HFFc6 (cell line): Measurements from ENCODE around the gene ZNF397. TPM values are rescaled to one million over a fixed set of nuclear protein-coding genes. Genes with fewer than 3 reads are reported as not detected.

Experiments used
- DNase-seq: peaks from one replicate; pipeline ENCODE4 v3.0.0-alpha.2; 2018
- H3K27ac Mint-ChIP-seq: 2 replicates; pipeline ENCODE4 v1.8.0; 2020; ENCODE audit warnings: mild to moderate bottlenecking, mixed read lengths
- H3K27me3 Mint-ChIP-seq: 2 replicates; pipeline ENCODE4 v1.8.0; 2021; ENCODE audit warnings: mild to moderate bottlenecking, moderate library complexity, mixed read lengths; ENCODE audit not compliant: insufficient read depth
- H3K36me3 Mint-ChIP-seq: 2 replicates; pipeline ENCODE4 v1.8.0; 2021; ENCODE audit warnings: low read depth, mixed read lengths
- H3K4me1 Mint-ChIP-seq: 2 replicates; pipeline ENCODE4 v1.8.0; 2020; ENCODE audit warnings: low read depth, mixed read lengths
- H3K4me3 Mint-ChIP-seq: 2 replicates; pipeline ENCODE4 v1.8.0; 2020; ENCODE audit warnings: mild to moderate bottlenecking, moderate library complexity, mixed read lengths
- H3K9me3 Mint-ChIP-seq: 2 replicates; pipeline ENCODE4 v1.8.0; 2020; ENCODE audit warnings: mild to moderate bottlenecking, mixed read lengths
- total RNA-seq, 6 experiments: library from RNA; stranded (reverse); fragmentation: NEBNext Ultra II Directional; extraction: Animal tissue kit (Norgen Biotek cat#: 25700); gene quantifications; 2 replicates in 1 of 6; 3 replicates in 5 of 6; pipeline ENCODE4 v1.2.3, GENCODE V29; 2021
- TF ChIP-seq, protein P1 (sequence below): fragments of 200-600 bp; sonication (generic); IDR thresholded peaks from 2 replicates; pipeline ENCODE4 v1.5.0; 2021; ENCODE audit warnings: antibody characterized with exemption, mild to moderate bottlenecking

The ZNF397 gene
- total RNA-seq, 6 experiments from 2014 or later, result 8.7 to 10.2 (median 9.3) TPM

DNA sequence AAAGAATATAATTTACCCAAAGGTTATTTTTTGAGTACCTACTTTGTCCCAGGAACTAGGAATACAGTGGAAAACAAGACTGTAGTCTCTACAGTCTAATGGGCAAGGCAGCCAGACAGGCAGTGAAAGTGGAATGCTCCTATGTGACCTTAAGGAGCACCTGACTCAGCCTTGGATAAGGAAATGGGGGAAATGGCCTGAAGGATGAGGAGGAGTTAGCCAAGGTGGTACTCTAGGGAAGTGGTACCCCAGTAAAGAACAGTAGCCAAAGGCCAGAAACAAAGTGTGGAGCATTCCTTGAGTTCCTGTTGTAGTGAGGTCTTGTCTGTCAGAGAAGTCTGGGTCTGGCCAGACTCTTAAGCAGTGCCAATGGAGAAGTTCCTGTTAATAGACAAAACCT lies 6.0 kb downstream of the ZNF397 start:
- no peak overlapping the region for H3K27ac Mint-ChIP-seq
- H3K36me3 Mint-ChIP-seq, result peaks cover 94% of the 10 kb centered on the region
- H3K9me3 Mint-ChIP-seq, result peaks cover 96% of the 10 kb centered on the region
- no peaks in the 10 kb centered on the region; the same call in 1 of the 2 replicates for H3K27me3 Mint-ChIP-seq
- TF ChIP-seq, protein P1, sequence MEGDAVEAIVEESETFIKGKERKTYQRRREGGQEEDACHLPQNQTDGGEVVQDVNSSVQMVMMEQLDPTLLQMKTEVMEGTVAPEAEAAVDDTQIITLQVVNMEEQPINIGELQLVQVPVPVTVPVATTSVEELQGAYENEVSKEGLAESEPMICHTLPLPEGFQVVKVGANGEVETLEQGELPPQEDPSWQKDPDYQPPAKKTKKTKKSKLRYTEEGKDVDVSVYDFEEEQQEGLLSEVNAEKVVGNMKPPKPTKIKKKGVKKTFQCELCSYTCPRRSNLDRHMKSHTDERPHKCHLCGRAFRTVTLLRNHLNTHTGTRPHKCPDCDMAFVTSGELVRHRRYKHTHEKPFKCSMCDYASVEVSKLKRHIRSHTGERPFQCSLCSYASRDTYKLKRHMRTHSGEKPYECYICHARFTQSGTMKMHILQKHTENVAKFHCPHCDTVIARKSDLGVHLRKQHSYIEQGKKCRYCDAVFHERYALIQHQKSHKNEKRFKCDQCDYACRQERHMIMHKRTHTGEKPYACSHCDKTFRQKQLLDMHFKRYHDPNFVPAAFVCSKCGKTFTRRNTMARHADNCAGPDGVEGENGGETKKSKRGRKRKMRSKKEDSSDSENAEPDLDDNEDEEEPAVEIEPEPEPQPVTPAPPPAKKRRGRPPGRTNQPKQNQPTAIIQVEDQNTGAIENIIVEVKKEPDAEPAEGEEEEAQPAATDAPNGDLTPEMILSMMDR, result no peak
- DNase-seq, result no peak
- H3K4me1 Mint-ChIP-seq, result no peaks in the 10 kb centered on the region
- no peak overlapping the region for H3K4me3 Mint-ChIP-seq

DNA sequence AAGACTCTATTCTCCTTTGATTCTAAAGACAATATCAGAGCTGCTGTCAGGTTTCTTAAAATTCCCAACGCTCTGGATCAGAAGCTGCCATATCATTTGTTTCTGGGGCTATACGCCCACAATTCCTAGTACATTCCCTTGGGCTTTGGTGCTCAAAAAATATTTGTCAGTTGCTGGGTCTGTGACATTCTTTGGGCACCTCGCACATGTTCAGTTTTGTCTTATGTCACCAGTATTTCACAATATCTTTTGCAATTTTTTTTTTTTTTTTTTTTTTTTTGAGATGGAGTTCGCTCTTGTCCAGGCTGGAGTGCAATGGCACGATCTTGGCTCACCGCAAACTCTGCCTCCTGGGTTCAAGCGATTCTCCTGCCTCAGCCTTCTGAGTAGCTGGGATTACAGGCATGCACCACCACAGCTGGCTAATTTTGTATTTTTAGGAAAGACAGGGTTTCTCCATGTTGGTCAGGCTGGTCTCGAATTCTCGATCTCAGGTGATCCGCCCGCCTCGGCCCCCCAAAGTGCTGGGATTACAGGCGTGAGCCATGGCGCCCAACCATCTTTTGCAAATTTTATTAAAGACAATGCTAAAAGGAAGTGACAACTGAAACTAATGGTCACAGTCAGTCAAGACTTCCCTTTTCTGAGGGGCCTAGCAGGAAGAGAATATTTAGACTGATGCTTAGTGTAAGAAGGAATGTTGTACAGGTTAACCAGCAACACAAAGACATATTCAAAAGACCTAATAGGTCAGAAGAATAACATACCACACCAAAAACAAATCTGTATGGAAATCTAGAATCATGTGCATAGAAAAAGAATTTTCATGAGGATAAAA lies 6.8 kb downstream of the ZNF397 start:
- H3K4me3 Mint-ChIP-seq, result no peak overlapping the region
- no peak overlapping the region; the same call in 1 of the 2 replicates for H3K27ac Mint-ChIP-seq
- TF ChIP-seq, protein P1, result no peak
- peaks cover 96% of the 10 kb centered on the region for H3K36me3 Mint-ChIP-seq
- no peaks in the 10 kb centered on the region; the same call in 1 of the 2 replicates for H3K27me3 Mint-ChIP-seq
- DNase-seq, result no peak
- H3K4me1 Mint-ChIP-seq, result no peaks in the 10 kb centered on the region
- H3K9me3 Mint-ChIP-seq, result peaks cover 97% of the 10 kb centered on the region

DNA sequence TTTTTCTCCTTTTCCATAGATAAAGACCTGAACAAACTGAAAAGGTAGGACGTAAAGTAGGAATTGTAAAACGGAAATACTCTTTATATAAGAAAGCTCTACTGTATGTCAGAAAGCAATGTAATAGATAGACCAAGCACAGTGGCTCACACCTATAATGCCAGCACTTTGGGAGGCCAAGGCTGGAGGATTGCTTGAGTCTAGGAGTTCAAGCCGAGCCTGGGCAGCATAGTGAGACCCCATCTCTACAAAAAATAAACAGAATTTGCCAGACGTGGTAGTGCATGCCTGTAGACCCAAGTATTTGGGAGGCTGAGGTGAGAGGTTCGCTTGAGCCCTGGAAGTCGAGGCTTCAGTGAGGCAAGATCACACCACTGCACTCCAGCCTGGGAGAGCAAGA lies 7.6 kb downstream of the ZNF397 start:
- TF ChIP-seq, protein P1, result no peak
- DNase-seq, result no peak

DNA sequence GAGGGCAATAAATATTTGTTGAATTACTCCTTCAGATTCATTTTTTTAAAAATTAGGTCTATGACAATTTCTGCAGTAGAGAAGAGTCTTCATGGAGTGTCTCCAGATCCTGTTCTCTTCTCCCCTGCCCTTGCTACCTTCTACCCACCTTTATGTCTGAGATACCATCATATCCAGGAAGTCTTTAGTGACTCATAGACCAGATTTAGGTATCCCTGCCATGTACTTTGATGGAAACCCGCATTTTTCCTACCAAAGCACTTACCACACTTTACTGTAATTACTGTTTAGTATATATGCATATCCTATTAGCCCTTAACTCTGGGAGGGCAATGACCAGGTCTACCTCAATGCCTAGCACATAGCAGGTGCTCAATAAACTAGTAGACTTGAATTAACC lies 11.6 kb downstream of the ZNF397 start:
- H3K27me3 Mint-ChIP-seq, result no peaks in the 10 kb centered on the region
- TF ChIP-seq, protein P1, result no peak
- H3K9me3 Mint-ChIP-seq, result peaks cover 90% of the 10 kb centered on the region
- H3K4me3 Mint-ChIP-seq, result no peak overlapping the region
- H3K36me3 Mint-ChIP-seq, result peaks cover 93% of the 10 kb centered on the region
- no peak overlapping the region for H3K27ac Mint-ChIP-seq
- no peak for DNase-seq
- no peaks in the 10 kb centered on the region for H3K4me1 Mint-ChIP-seq

More for the DNA sequence above, 7.6 kb downstream of the ZNF397 start:
- H3K4me1 Mint-ChIP-seq, result no peaks in the 10 kb centered on the region
- no peak overlapping the region for H3K4me3 Mint-ChIP-seq
- peaks cover 96% of the 10 kb centered on the region for H3K36me3 Mint-ChIP-seq
- no peak overlapping the region for H3K27ac Mint-ChIP-seq
- H3K27me3 Mint-ChIP-seq, result no peaks in the 10 kb centered on the region; the same call in 1 of the 2 replicates
- H3K9me3 Mint-ChIP-seq, result peaks cover 97% of the 10 kb centered on the region

DNA sequence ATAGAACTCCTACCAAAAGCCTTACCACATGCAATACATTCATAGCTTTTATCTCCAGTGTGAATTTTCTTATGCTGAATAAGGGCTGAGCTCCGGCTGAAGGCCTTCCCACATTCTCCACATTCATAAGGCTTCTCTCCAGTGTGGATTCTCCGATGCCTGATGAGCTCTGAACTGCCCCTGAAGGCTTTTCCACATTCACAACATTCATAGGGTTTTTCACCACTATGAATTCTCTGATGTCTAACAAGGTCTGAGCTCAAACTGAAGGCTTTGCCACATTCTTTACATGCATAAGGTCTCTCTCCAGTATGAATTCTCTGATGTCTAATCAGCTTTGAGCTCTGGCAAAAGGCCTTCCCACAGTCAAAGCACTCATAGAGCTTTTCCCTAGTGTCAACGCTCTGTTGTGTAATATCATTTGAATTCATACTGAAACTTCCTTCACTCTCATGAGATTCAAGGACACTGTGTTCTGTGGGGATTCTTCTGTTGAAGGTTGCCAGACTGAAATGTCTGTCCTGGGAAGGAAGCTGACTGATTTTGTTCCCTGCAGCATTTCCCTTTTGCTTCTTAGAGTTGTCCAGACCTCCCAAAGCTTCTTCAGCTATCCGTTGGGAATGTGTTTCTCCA lies 12.9 kb downstream of the ZNF397 start:
- no peak for DNase-seq
- no peaks in the 10 kb centered on the region for H3K27me3 Mint-ChIP-seq
- H3K9me3 Mint-ChIP-seq, result peaks cover 88% of the 10 kb centered on the region
- peaks cover 93% of the 10 kb centered on the region for H3K36me3 Mint-ChIP-seq
- TF ChIP-seq, protein P1, result no peak
- no peak overlapping the region for H3K4me3 Mint-ChIP-seq
- H3K4me1 Mint-ChIP-seq, result no peaks in the 10 kb centered on the region
- H3K27ac Mint-ChIP-seq, result no peak overlapping the region
